BLaER1 (cell line): ENCODE results near the gene ARMH1.

Experiments used
- H3K27ac ChIP-seq: shearing (Covaris generic); formaldehyde crosslinking; 2 replicates; pipeline ENCODE4 v1.8.1; 2022
- H3K27me3 ChIP-seq: shearing (Covaris generic); formaldehyde crosslinking; 2 replicates; pipeline ENCODE4 v1.8.1; 2022
- H3K36me3 ChIP-seq: shearing (Covaris generic); formaldehyde crosslinking; 2 replicates; pipeline ENCODE4 v1.8.1; 2022
- H3K4me1 ChIP-seq: shearing (Covaris generic); formaldehyde crosslinking; 2 replicates; pipeline ENCODE4 v1.8.1; 2022
- H3K4me2 ChIP-seq: shearing (Covaris generic); formaldehyde crosslinking; 2 replicates; pipeline ENCODE4 v1.8.1; 2022
- H3K4me3 ChIP-seq: shearing (Covaris generic); formaldehyde crosslinking; 2 replicates; pipeline ENCODE4 v1.8.1; 2022
- H3K9ac ChIP-seq: shearing (Covaris generic); formaldehyde crosslinking; 2 replicates; pipeline ENCODE4 v1.8.1; 2022
- H3K9me3 ChIP-seq: shearing (Covaris generic); formaldehyde crosslinking; 2 replicates; pipeline ENCODE4 v1.8.1; 2022
- H4K20me1 ChIP-seq: shearing (Covaris generic); formaldehyde crosslinking; 2 replicates; pipeline ENCODE4 v1.8.1; 2022
- Cebpa-rat ChIP-seq: shearing (Covaris generic); IDR thresholded peaks from 2 replicates; pipeline ENCODE4 v1.8.1; 2022

ARMH1 gene

DNA sequence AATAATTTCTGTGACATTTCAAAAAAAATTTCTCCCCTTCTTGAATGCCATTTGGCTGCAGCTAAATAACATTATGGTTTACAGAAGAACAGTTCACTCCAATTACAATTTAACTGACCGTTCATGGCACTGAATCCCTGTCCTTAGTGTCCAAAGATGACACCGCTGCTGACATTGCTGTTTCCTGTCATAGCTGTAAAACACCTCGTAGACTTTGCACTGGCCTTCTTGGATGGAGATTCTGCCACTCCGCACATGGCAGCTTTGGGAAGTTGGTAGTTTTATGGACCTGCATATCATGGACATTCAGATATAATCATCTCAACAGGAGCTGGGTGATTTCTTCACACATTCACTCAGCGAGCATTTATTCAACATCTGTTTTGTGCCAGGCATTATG is 5.0 kb downstream of the ARMH1 start:
- no peak overlapping the region for H3K4me2 ChIP-seq
- H3K4me3 ChIP-seq, result no peak overlapping the region
- TF ChIP-seq Cebpa-rat, result no peak
- H3K9ac ChIP-seq, result no peak overlapping the region
- H3K27me3 ChIP-seq, result no peaks in the 10 kb centered on the region
- no peak overlapping the region for H3K27ac ChIP-seq
- no peaks in the 10 kb centered on the region for H4K20me1 ChIP-seq
- H3K4me1 ChIP-seq, result peaks cover 37% of the 10 kb centered on the region
- H3K9me3 ChIP-seq, result no peaks in the 10 kb centered on the region
- H3K36me3 ChIP-seq, result no peaks in the 10 kb centered on the region

DNA sequence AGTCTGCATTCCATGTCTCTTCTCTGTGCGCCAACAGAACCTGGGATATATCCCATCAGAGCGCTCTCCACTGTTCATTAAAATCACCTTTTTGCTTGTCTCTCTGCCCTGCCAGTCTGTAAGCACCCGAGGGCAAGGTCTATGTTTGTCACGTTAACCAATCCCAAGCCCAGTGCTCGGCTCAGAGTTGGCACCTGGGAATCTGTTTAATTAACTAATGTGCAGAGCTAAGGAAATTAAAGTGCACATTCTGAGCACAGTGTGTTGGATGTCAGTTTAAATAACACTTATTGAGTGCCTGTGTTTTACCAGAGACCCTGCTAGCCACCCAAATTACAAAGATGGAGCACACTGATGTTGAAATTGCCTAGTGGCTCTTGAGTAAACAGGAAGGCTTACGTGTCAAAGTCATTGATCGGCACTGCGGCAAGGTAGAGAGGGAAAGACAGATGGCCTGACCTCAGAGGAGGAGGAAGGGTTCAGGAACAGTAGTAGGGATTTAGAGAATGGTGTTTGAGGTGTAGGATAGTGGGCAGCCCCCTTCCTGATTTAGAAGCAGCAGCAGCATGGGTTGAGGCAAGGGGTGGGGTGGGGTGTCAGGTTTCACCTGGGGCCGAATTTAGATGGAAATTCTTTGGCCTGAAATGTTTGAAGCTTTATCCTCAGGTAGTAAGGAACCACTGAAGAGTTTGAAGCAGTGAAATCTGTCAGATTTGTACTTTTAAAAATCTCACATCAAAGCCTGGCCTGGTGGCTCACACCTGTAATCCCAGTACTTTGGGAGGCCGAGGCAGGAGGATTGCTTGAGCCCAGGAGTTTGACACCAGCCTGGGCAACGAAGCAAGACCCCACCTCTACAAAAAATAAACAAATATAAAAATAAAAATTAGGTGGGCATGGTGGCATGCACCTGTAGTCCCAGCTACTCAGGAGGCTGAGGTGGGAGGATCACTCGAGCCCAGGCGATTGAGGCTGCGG is 7.7 kb downstream of the ARMH1 start:
- Histone ChIP-seq H3K4me1 (peaks cover 31% of the 10 kb centered on the region), H3K4me3 (no peak overlapping the region), H3K27me3 (no peaks in the 10 kb centered on the region), H3K9me3 (no peaks in the 10 kb centered on the region), H3K27ac (no peak overlapping the region), H3K36me3 (no peaks in the 10 kb centered on the region), H3K4me2 (no peak overlapping the region), H3K9ac (no peak overlapping the region), H4K20me1 (no peaks in the 10 kb centered on the region)
- TF ChIP-seq Cebpa-rat, result no peak

DNA sequence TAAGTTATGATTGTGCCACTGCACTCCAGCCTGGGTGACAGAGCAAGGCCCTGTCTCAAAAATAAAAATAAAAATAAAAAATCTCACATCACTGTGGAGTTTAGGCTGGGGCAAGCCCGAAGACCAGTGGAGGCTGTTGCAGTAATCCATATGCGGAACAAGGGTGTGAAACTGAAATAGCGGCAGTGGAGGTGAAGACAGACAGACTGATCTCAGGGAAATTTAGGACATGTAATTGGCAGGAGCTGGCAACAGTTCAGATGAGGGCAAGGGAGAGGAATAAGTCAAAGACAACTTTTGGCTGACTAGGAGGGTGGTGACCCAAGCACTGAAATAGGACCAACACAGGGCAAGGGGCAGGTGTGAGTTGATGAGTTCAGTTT is 8.4 kb downstream of the ARMH1 start:
- no peak for TF ChIP-seq Cebpa-rat
- no peaks in the 10 kb centered on the region for H3K9me3 ChIP-seq
- H3K4me1 ChIP-seq, result peaks cover 27% of the 10 kb centered on the region
- H3K36me3 ChIP-seq, result no peaks in the 10 kb centered on the region
- H3K4me3 ChIP-seq, result no peak overlapping the region
- no peak overlapping the region for H3K27ac ChIP-seq
- H3K9ac ChIP-seq, result no peak overlapping the region
- no peaks in the 10 kb centered on the region for H4K20me1 ChIP-seq
- H3K27me3 ChIP-seq, result no peaks in the 10 kb centered on the region
- H3K4me2 ChIP-seq, result no peak overlapping the region

DNA sequence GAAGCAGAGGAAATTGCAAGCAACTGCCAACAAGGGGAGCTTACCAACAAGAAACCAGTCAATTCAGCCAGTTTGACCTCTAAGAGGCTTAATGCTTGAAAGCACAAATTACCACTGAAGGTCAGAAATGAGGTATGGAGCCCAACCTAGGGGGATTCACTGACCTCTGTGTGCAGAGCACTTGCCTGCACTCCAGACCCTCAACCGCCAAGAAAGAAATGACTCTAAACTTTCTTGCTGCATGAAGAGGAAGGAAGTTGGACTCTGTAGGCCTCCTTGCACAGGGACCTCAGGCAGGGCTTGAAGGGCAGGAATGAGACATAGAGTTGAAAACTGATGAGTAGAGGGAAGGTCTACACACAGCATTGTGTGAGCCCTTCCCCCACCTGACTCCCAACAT is 10.0 kb downstream of the ARMH1 start:
- Histone ChIP-seq H3K27me3 (no peaks in the 10 kb centered on the region), H3K9ac (peak overlapping the region; percentile 51), H3K4me3 (no peak overlapping the region), H4K20me1 (no peaks in the 10 kb centered on the region), H3K9me3 (no peaks in the 10 kb centered on the region), H3K27ac (peak overlapping the region; percentile 70), H3K4me2 (peak overlapping the region; percentile 69), H3K4me1 (peaks cover 27% of the 10 kb centered on the region), H3K36me3 (no peaks in the 10 kb centered on the region)
- no peak for TF ChIP-seq Cebpa-rat

DNA sequence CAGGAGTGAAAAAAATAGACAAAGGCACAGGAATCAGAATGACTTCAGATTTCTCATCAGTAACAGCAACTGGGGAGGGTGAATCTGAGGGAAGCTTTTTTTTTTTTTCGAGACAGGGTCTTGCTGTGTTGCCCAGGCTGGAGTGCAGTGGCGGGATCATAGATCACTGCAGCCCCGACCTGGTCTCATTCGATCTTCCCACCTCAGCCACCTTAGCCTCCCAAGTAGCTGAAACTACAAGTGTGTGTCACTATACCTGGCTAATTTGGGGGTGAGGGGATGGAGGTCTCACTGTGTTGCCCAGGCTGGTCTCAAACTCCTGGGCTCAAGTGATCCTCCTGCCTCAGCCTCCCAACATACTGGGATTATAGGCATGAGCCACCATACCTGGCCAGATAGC is 10.7 kb downstream of the ARMH1 start:
- Histone ChIP-seq H3K27me3 (no peaks in the 10 kb centered on the region), H3K36me3 (no peaks in the 10 kb centered on the region), H3K4me1 (peaks cover 27% of the 10 kb centered on the region), H3K9me3 (no peaks in the 10 kb centered on the region), H3K9ac (no peak overlapping the region), H4K20me1 (no peaks in the 10 kb centered on the region), H3K27ac (peak overlapping the region; percentile 70; the same call in 1 of the 2 replicates), H3K4me3 (no peak overlapping the region), H3K4me2 (peak overlapping the region; percentile 69)
- no peak for TF ChIP-seq Cebpa-rat

DNA sequence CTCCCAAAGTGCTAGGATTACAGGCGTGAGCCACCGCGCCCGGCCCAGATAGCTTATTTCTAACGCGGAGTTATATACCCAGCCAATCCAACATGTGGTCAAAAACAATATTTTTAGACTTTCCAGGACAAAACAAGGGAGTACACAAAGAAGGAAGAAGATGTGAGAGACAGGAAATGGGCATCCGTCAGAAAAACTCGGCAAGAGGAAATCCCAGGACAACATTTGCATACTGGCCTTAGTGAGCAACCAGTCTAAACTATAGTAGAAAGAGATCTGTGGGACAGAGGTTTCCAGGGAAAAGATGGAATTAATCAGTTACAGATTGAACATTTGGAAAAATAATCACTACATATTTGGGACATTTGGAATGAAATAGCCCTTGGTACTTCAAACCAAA is 11.4 kb downstream of the ARMH1 start:
- no peaks in the 10 kb centered on the region for H4K20me1 ChIP-seq
- peaks cover 27% of the 10 kb centered on the region for H3K4me1 ChIP-seq
- no peak overlapping the region for H3K4me3 ChIP-seq
- H3K36me3 ChIP-seq, result no peaks in the 10 kb centered on the region
- H3K9me3 ChIP-seq, result no peaks in the 10 kb centered on the region
- H3K27me3 ChIP-seq, result no peaks in the 10 kb centered on the region
- no peak overlapping the region for H3K9ac ChIP-seq
- TF ChIP-seq Cebpa-rat, result no peak
- H3K27ac ChIP-seq, result no peak overlapping the region
- peak overlapping the region; percentile 49; the same call in 1 of the 2 replicates for H3K4me2 ChIP-seq

DNA sequence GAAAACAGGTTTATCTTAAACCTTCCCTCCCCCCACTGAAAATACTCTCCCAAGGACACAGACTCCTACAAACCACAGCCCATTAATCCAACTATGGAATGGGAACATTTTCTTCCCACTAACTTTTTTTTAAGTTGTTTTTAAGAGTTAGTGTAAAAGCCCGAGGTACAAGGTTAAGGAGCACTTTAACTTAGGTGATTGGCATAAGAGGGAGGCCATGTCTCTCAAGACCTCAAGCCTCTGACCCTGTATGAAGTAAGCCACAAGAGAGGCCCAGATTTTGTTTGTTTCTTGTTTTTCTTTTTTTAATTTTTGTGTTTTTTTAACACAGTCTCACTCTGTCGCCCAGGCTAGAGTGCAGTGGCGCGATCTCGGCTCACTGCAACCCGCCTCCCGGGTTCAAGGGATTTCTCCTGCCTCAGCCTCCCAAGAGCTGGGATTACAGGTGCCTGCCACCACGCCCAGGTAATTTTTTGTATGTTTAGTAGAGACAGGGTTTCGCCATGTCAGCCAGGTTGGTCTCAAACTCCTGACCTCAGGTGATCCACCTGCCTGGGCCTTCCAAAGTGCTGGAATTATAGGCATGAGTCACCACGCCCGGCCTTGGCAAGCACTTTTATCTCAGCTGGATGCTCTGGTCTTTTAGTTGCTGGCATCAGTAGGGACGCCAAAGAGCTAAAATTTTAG is 14.4 kb downstream of the ARMH1 start:
- no peaks in the 10 kb centered on the region for H4K20me1 ChIP-seq
- no peaks in the 10 kb centered on the region for H3K9me3 ChIP-seq
- peaks cover 37% of the 10 kb centered on the region for H3K4me1 ChIP-seq
- no peak for TF ChIP-seq Cebpa-rat
- no peaks in the 10 kb centered on the region for H3K36me3 ChIP-seq
- H3K4me2 ChIP-seq, result no peak overlapping the region
- H3K4me3 ChIP-seq, result no peak overlapping the region
- H3K9ac ChIP-seq, result no peak overlapping the region
- H3K27ac ChIP-seq, result no peak overlapping the region
- H3K27me3 ChIP-seq, result no peaks in the 10 kb centered on the region

DNA sequence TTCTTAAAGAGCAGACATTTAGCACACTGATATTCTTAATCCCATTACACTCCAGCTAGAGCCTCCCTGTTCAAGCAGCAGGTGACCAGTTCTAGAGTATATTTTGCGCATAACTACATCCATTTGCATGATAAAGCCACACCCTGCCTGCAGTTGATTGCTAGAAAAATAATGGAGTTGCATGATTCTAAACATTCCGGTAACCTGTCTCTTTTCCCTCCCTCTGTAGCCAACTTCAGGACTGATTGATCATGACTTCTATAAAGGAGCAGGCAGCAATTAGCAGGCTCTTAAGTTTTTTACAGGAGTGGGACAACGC is 14.9 kb downstream of the ARMH1 start:
- Histone ChIP-seq H3K4me3 (no peak overlapping the region), H3K4me1 (peaks cover 37% of the 10 kb centered on the region), H4K20me1 (no peaks in the 10 kb centered on the region), H3K4me2 (no peak overlapping the region), H3K9me3 (no peaks in the 10 kb centered on the region), H3K9ac (no peak overlapping the region), H3K27ac (no peak overlapping the region), H3K27me3 (no peaks in the 10 kb centered on the region), H3K36me3 (no peaks in the 10 kb centered on the region)
- TF ChIP-seq Cebpa-rat, result no peak

DNA sequence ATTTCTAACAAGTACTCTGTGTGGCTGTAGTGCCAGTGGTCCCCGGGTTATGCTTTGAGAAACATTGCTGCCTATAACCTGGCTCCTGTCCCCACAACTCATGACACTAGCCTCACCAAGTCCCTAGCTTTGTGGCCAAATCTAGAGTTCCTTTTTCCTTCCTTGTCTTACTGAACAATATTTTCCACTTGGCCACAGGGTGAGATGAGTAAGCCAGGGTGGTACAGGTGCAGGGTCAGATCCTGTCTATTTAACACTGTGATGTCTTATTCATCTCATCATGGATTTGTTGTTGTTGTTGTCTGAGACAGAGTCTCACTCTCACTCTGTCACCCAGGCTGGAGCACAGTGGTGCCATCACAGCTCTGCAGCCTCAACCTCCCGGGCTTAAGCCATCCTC is 18.6 kb downstream of the ARMH1 start:
- H3K4me3 ChIP-seq, result no peak overlapping the region
- no peak for TF ChIP-seq Cebpa-rat
- no peak overlapping the region for H3K27ac ChIP-seq
- H3K36me3 ChIP-seq, result no peaks in the 10 kb centered on the region
- no peaks in the 10 kb centered on the region for H3K27me3 ChIP-seq
- peaks cover 57% of the 10 kb centered on the region for H3K4me1 ChIP-seq
- H3K9me3 ChIP-seq, result no peaks in the 10 kb centered on the region
- peak overlapping the region; percentile 17; the same call in 1 of the 2 replicates for H3K4me2 ChIP-seq
- H3K9ac ChIP-seq, result no peak overlapping the region
- no peaks in the 10 kb centered on the region for H4K20me1 ChIP-seq

DNA sequence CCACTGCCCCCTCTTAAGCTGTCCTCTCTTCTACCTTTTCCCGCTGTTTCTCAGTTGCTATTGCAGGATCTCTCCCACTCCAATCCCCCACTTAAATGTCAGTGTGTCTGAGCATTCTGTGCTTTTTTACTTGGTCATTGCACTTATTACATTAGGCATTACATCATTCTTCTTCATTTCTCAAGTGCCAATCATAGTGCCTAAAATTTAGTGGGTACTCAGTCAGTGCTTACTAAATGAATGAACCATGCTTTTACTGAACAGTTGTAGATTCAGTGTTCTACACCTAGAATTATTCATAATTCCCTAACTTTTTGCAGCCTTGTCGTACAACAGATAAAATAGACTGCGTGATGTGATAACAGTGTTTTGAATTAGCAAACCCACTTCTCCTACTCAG is 19.4 kb downstream of the ARMH1 start:
- Histone ChIP-seq H3K9me3 (no peaks in the 10 kb centered on the region), H3K36me3 (no peaks in the 10 kb centered on the region), H4K20me1 (no peaks in the 10 kb centered on the region), H3K4me3 (no peak overlapping the region), H3K4me2 (no peak overlapping the region), H3K27ac (no peak overlapping the region), H3K27me3 (no peaks in the 10 kb centered on the region), H3K4me1 (peaks cover 64% of the 10 kb centered on the region), H3K9ac (no peak overlapping the region)
- no peak for TF ChIP-seq Cebpa-rat
